ENCODE results near the gene CCDC33. TPM values are rescaled to one million over a fixed set of nuclear protein-coding genes. Genes with fewer than 3 reads are reported as not detected.

CCDC33 gene
- total RNA-seq, 4 donors from 2014 or later, result 0.13 TPM; not detected in 3

- no peak overlapping the region for H3K27ac ChIP-seq
- WGBS, 2 donors, result 80 to 84% methylated on average over 3 of the region's 3 CpGs
- intact Hi-C loops (cut with DNase I), result no loop called here
- TF ChIP-seq POLR2A (IDR thresholded peaks at IDR 0.05) (no peak), CTCF (IDR thresholded peaks at IDR 0.05) (no peak)
- H3K36me3 ChIP-seq, result no peaks in the 10 kb centered on the region
- no peaks in the 10 kb centered on the region for H3K9me3 ChIP-seq
- H3K4me3 ChIP-seq (replicated peaks in 1 of 3), result no peak overlapping the region
- no peak for DNase-seq
- H3K4me1 ChIP-seq, result no peaks in the 10 kb centered on the region
- no peaks in the 10 kb centered on the region for H3K27me3 ChIP-seq
These were observed 40.4 kb downstream of the CCDC33 start for GRCh38 chr15:74276560-74276959.

- intact Hi-C loops (cut with DNase I), result no loop called here
- no peaks in the 10 kb centered on the region for H3K27me3 ChIP-seq
- H3K36me3 ChIP-seq, result no peaks in the 10 kb centered on the region
- no peak for DNase-seq
- WGBS, 2 donors, result 65 to 78% methylated on average over 8 of the region's 8 CpGs
- no peak overlapping the region for H3K27ac ChIP-seq
- TF ChIP-seq POLR2A (IDR thresholded peaks at IDR 0.05), result no peak
- no peak for TF ChIP-seq CTCF (IDR thresholded peaks at IDR 0.05)
- no peak overlapping the region for H3K4me3 ChIP-seq (replicated peaks in 1 of 3)
- no peaks in the 10 kb centered on the region for H3K4me1 ChIP-seq
- H3K9me3 ChIP-seq, result no peaks in the 10 kb centered on the region
These were observed 41.2 kb downstream of the CCDC33 start for GRCh38 chr15:74277242-74277810.

- DNase-seq, result no peak
- no peaks in the 10 kb centered on the region for H3K36me3 ChIP-seq
- intact Hi-C loops (cut with DNase I), result no loop called here
- H3K4me1 ChIP-seq, result no peaks in the 10 kb centered on the region
- no peak overlapping the region for H3K4me3 ChIP-seq (replicated peaks in 1 of 3)
- H3K27ac ChIP-seq, result no peak overlapping the region
- 65 to 80% methylated on average over 2 to 8 of the region's 8 CpGs for WGBS, 2 donors
- H3K9me3 ChIP-seq, result no peaks in the 10 kb centered on the region
- no peak for TF ChIP-seq CTCF (IDR thresholded peaks at IDR 0.05)
- no peak for TF ChIP-seq POLR2A (IDR thresholded peaks at IDR 0.05)
- no peaks in the 10 kb centered on the region for H3K27me3 ChIP-seq
These were observed 42.1 kb downstream of the CCDC33 start for GRCh38 chr15:74278207-74278606.

GRCh38 chr15:74281147-74282133 lies 45.3 kb downstream of the CCDC33 start:
- Histone ChIP-seq H3K4me1 (no peaks in the 10 kb centered on the region), H3K9me3 (no peaks in the 10 kb centered on the region), H3K27ac (no peak overlapping the region), H3K36me3 (no peaks in the 10 kb centered on the region), H3K4me3 (replicated peaks in 1 of 3) (no peak overlapping the region), H3K27me3 (no peaks in the 10 kb centered on the region)
- intact Hi-C loops (cut with DNase I), result no loop called here
- no peak for DNase-seq
- WGBS, 2 donors, result 68 to 70% methylated on average over 8 of the region's 8 CpGs
- no peak for TF ChIP-seq CTCF (IDR thresholded peaks at IDR 0.05)
- no peak for TF ChIP-seq POLR2A (IDR thresholded peaks at IDR 0.05)

- intact Hi-C loops (cut with DNase I), result no loop called here
These were observed 47.2 kb downstream of the CCDC33 start for GRCh38 chr15:74283368-74283767.

More at GRCh38 chr15:74283368-74283767, 47.2 kb downstream of the CCDC33 start:
- Histone ChIP-seq H3K4me3 (replicated peaks in 1 of 3) (no peak overlapping the region), H3K9me3 (no peaks in the 10 kb centered on the region), H3K36me3 (no peaks in the 10 kb centered on the region), H3K4me1 (no peaks in the 10 kb centered on the region), H3K27ac (no peak overlapping the region), H3K27me3 (no peaks in the 10 kb centered on the region)
- TF ChIP-seq POLR2A (IDR thresholded peaks at IDR 0.05) (no peak), CTCF (IDR thresholded peaks at IDR 0.05) (no peak)
- no peak for DNase-seq
- 47 to 52% methylated on average over 7 of the region's 7 CpGs for WGBS, 2 donors
